NCI-H226 (cell line): Measurements from ENCODE around the gene KLF16.
"Not testable (repeated sequence)": the region's sequence is repeated elsewhere in the genome, so short reads cannot be mapped to it uniquely, and the experiment has no call there.

Experiments used
- DNase-seq: peaks from one replicate; pipeline ENCODE4 v3.0.0-alpha.2; 2015

Gene KLF16

DNA sequence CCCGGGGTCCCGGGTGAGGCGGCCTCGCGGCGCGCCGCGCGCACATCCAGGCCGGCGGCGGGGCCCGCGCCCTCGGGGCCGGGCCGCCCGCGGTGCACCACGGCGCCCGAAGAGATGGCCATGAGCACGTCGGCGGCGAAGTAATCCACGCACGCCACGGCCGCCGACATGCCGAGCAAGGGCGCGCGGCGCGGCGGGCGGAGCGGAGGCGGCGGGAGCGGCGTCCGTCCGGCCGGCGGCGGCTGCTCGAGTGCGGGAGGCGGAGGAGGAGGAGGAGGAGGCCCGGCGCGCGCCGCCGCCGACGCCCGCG is at the start of gene KLF16:
Gene KLF16 (minus strand): TSS at position 252 of the 310 bp plus-strand sequence. CDS start 82 bp downstream, at position 170.
- no peak for DNase-seq

GRCh38 chr19:1912760-1913505 is 49.6 kb upstream of the KLF16 start:
- DNase-seq = no peak

DNA sequence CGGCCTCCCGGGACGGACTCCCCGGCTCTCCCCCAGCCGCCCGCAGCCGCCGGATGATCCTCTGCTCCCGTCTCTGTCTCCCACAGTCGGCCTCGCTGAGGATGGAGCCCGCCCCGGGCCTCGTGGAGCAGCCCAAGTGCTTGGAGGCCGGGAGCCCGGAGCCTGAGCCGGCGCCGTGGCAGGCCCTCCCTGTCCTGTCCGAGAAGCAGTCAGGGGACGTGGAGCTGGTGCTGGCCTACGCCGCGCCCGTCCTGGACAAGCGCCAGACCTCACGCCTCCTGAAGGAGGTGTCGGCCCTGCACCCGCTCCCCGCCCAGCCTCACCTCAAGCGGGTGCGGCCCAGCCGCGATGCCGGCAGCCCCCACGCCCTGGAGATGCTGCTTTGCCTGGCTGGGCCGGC is 48.6 kb upstream of the KLF16 start:
- no peak for DNase-seq

DNA sequence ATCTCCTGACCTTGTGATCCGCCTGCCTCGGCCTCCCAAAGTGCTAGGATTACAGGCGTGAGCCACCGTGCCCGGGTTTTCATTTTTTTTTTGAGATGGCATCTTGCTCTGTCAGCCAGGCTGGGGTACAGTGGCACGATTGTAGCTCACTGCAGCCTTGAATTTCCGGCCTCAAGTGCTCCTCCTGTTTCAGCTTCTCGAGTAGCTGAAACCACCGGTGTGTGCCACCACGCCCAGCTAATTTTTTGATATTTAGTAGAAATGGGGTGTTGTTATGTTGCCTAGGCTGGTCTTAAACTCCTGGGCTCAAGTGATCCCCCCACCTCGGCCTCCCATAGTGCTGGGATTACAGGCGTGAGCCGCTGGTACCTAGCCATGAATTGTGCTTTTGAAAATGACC is 47.7 kb upstream of the KLF16 start:
- no peak for DNase-seq

GRCh38 chr19:1910177-1910576 is 46.8 kb upstream of the KLF16 start:
- DNase-seq = no peak

DNA sequence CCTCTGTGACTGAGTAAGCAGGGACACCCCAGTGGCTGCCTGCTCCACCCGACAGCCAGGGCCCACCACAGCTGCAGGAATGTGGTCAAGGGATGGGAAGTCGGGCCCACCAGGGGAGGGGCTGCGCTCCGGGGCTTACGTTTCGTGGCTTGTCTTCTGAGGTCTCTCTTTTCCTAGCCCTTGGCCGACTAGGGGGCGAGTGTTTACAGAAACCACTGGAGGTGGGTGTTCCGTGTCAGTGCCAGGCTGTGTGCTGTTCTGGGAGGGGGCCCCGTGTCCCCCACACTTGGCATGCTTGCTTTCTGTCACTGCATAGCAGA is 46.3 kb upstream of the KLF16 start:
- DNase-seq = no peak

DNA sequence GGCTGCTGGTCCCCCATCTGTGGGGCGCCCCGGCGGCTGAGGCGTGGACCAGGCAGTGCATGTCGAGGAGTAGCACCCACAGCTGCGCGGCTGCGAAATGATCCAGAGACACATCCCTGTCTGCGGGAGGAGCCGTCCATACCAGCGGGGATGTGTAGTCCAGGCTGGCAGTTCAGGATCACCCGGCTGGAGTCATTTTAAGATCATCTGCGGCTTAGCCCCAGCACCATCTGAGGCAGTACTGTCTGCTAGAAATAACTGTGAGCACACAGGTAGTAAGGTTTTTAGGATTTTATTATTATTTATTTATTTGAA is 44.9 kb upstream of the KLF16 start:
- DNase-seq = no peak

DNA sequence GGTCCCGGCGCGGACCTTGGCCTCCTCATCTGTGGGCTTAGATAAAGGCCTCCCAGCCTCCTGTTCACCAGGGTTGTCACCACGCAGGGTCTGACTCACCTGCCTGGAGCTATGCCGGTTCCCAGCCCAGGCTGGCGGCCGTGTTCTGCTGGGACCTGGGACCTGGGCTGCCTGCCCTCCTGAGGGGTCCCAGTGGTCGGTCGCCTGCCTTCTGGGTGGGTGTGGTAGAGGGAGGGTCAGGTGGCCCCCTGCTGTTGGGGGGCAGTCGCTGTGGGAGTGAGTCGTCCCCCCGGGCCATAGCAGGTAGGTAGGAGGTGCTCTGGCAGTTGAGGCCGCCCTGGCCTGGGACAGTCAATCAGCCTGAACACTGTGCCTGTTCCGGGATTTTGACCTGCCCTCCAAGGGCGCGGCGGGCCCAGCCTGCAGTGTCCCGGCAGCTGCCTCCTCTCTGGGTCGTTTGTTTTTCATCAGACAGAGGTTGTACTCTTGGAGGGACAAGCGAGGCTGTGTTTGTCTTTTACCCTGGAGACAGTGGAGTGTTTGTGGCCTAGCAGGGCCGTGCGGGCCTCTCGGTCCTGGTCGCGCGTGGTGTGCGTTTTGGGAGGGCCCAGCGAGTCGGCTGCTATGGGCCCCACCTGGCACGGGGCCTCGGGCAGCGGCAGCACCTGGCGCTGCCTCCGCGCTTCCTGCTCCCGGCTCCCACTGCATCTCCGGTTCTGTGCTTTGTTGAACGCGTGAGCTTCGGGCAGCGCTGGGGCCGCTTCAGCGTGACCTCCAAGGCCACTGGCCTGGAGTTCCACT is 44.4 kb upstream of the KLF16 start:
- DNase-seq = no peak

GRCh38 chr19:1906985-1907562 is 43.7 kb upstream of the KLF16 start:
- no peak for DNase-seq

- no peak for DNase-seq
These were observed 42.5 kb upstream of the KLF16 start for GRCh38 chr19:1905863-1906375.

- DNase-seq = peak; percentile 99
These were observed 41.9 kb upstream of the KLF16 start, which contains the start of the genes ADAT3 and SCAMP4 for GRCh38 chr19:1905110-1905862. TSS of gene ADAT3 (plus strand) at chr19:1905399. CDS start at chr19:1912048, 6,649 bp downstream. TSS of gene SCAMP4 (plus strand) at chr19:1905399. CDS start at chr19:1915020, 9,621 bp downstream.

- DNase-seq = no peak
These were observed 41.4 kb upstream of the KLF16 start for GRCh38 chr19:1904860-1905109.

GRCh38 chr19:1902923-1903322 is 39.5 kb upstream of the KLF16 start:
- no peak for DNase-seq

DNA sequence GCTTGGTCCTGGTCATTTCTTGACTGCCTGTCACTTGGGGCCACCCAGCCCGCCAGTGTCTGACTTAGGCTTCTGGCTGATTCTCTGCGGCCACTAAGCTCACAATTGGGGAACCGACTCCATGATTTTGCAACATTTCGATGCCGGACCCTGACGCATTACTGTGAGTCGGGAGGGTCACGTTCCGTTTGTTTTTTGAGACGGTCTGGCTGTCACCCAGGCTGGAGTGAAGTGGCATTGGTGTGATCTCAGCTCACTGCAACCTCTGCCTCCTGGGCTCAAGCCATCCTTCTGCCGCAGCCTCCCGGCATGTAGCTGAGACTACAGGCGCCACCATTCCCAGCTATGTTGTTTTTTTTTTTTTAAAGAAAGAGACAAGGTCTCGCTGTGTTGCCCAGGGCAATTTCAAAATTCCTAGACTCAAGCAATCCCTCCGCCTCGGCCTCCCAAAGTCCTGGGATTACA is 38.6 kb upstream of the KLF16 start:
- DNase-seq = no peak

- DNase-seq = peak; percentile 26
These were observed 33.1 kb upstream of the KLF16 start for GRCh38 chr19:1896508-1896907.

GRCh38 chr19:1893791-1894190 is 30.4 kb upstream of the KLF16 start:
- no peak for DNase-seq

GRCh38 chr19:1889907-1890306 is 26.5 kb upstream of the KLF16 start:
- DNase-seq = no peak

GRCh38 chr19:1888385-1888784 is 25.0 kb upstream of the KLF16 start:
- no peak for DNase-seq

DNA sequence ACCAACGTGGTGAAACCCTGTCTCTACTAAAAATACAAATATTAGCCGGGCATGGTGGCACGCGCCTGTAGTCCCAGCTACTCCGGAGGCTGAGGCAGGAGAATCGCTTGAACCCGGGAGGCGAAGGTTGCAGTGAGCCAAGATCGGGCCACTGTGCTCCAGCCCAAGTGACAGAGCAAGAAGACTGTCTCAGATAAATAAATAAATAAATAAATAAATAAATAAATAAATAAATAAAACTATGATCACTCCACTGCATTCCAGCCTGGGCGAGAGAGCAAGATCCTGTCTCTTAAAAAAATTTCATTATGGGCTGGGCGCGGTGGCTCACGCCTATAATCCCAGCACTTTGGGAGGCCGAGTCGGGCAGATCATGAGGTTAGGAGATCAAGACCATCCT is 23.0 kb upstream of the KLF16 start:
- DNase-seq = not testable (repeated sequence)

DNA sequence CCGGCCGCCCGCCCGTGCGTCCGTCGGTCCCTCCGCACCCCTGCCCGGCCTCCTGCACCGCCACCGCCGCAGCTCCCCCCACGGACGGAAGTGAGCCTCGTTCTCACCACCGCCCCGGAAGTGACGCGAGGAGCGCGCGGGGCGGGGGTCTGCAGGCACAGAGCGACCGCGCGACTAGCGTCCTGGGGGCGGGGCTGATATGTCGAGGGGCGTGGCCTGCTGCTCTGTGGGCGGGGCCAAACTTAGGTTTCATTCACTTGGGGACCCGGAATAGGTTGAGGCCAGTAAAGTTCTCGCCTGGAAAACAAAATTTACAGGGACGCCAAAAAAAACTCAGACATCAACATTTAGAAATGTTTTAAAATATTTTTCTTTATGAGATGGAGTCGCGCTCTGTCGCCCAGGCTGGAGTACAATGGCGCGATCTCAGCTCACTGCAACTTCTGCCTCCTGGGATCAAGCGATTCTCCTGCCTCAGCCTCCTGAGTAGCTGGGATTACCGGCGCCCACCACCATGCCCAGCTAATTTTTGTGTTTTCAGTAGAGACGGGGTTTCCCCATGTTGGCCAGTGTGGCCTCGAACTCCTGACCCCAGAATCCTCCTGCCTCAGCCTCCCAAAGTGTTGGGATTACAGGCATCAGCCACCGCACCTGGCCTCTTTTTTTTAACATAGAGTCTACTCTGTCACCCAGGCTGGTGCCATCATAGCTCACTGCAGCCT is 22.2 kb upstream of the KLF16 start, which contains the start of gene ABHD17A:
Gene ABHD17A (minus strand): TSS at position 99 of the 722 bp plus-strand sequence. CDS start 3,930 bp downstream, outside the sequence.
- DNase-seq = peak; percentile 94

DNA sequence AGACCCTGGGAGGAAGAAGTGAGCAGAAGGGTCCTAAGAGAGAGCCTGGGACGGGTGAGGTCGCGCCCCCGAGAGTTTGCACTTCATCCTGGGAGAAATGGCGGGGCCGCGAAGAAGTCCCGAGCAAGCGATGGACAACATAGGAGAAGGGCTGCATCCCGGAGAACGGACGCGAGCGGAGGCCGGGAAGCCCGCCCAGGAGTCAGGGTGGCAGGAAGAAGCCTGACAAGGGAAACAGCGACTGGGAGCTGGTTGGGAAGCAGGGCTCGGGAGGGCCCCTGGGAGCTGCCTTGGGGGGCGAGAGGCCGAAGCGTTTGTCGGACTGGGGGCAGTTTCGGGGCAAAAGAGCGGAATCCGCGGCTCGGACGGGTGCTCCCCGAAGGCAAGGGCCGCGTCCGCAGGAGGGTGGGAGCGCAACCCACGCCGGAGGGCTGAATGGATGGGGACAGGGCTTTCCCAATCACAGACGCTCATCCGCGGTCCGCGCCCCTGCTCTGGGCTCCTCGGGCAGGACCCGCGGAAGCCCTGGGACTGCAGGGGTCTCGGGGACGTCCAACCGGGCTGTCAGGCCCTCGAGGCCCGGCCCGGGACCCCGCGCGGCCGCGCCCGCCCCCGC is 21.4 kb upstream of the KLF16 start:
- no peak for DNase-seq

GRCh38 chr19:1884291-1884718 is 20.9 kb upstream of the KLF16 start:
- DNase-seq = no peak
